ENCODE data around the gene ARID1B. TPM values are rescaled to one million over a fixed set of nuclear protein-coding genes. Genes with fewer than 3 reads are reported as not detected.

The ARID1B gene
- total and polyA plus RNA-seq, 2 of the 4 experiments (the other 2 are of a cell fraction): 14.5 to 20.1 TPM

DNA sequence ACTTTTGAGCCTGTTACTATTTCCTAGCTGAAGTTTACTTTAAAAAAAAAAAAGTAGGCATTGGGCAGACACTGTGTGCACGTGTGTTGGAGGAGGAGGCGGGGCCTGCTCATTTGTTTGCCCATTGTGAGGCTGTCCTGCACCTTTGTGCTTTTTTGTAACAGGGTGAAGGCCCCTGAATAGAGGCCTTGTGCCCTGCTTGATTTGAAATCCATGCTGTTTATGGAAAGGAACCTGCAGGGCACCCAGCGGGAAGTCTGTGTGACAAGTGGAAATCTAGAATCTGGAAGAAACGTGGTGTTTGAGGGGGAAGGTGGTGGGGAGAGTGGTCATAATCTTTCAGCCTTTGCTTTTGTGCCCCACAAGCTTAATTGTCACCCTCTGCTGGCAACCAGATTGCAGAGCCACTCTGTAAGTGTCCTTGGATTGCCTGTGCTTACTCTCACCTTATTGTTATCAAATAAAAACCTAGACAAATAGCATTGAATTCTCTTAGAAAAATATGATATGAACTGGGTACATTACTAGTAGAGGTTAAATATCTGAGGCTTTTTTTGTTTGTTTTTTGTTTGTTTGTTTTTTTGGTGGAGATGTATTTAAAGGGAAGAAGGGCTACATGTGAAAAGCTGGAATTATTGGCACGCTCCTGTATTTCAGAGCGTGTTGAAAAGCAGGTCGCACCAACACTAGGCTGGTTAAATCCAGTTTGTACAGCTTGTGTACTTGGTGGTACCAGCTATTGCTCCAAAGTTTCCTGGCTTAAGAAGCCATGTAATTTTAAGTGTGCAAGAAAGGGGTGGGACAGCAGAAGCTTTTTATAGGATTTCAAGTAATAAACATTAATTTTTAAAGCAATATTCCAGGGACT is 156.3 kb downstream of the ARID1B start (continued):
- TF ChIP-seq ELK1 (IDR thresholded peaks at IDR 0.05; ENCODE audit: borderline replicate concordance, low read depth, low read length): no peak

GRCh38 chr6:156934069-156934460 is 156.9 kb downstream of the ARID1B start:
- Histone ChIP-seq H4K5ac (ENCODE audit: low read depth, low read length) (no peak overlapping the region), H3K4me1 (ENCODE audit: control insufficient read depth, insufficient read depth, low read length) (peaks cover 3% of the 10 kb centered on the region), H3K27me3 (ENCODE audit: control insufficient read depth, insufficient read depth, low read length) (no peaks in the 10 kb centered on the region), H3K9me1 (ENCODE audit: insufficient read depth, low read length) (peaks cover 4% of the 10 kb centered on the region; the same call in 1 of the 2 replicates), H3K4me2 (ENCODE audit: low read depth, low read length) (no peak overlapping the region), H4K20me1 (ENCODE audit: insufficient read depth, low read length) (peaks cover 28% of the 10 kb centered on the region), H2BK20ac (ENCODE audit: low read depth, low read length) (no peak overlapping the region), H3K18ac (ENCODE audit: low read depth, low read length) (no peak overlapping the region), H2AK9ac (replicated peaks; ENCODE audit: low read depth, low read length, poor library complexity) (no peak overlapping the region), H3K9ac (ENCODE audit: low read depth, low read length) (no peak overlapping the region), H3K79me1 (ENCODE audit: low read depth in 1 of 2, low read length in 2 of 2) (peaks cover 33 to 57% of the 10 kb centered on the region in 2 experiments), H3K14ac (replicated peaks; ENCODE audit: low read depth, low read length) (no peak overlapping the region), H3K4me3 (ENCODE audit: insufficient read depth, low read depth, low read length) (no peak overlapping the region), H2AK5ac (ENCODE audit: low read depth, low read length) (no peak overlapping the region), H3K9me3 (ENCODE audit: control insufficient read depth, insufficient read depth, low read length) (no peaks in the 10 kb centered on the region), H2BK120ac (ENCODE audit: low read depth, low read length) (no peak overlapping the region), H2AFZ (replicated peaks; ENCODE audit: low read length, poor library complexity) (no peak overlapping the region), H3K56ac (ENCODE audit: extremely low read depth, insufficient read depth, low read length) (no peak overlapping the region), H3K4ac (ENCODE audit: low read depth, low read length) (no peak overlapping the region), H2BK15ac (ENCODE audit: low read depth, low read length) (no peak overlapping the region), H4K8ac (ENCODE audit: low read depth in 2 of 2, low read length in 2 of 2) (no peak overlapping the region), H4K91ac (ENCODE audit: insufficient read depth, low read depth, low read length) (no peak overlapping the region), H3K23ac (ENCODE audit: low read depth, low read length) (no peak overlapping the region), H3K27ac (ENCODE audit: insufficient read depth, low read length) (no peak overlapping the region), H2BK5ac (ENCODE audit: low read depth, low read length, poor library complexity, severe bottlenecking) (no peak overlapping the region), H3K36me3 (ENCODE audit: control insufficient read depth, insufficient read depth, low read length) (no peaks in the 10 kb centered on the region)
- ChIA-PET CTCF (no interaction called here), POLR2A (ENCODE audit: unreplicated experiment) (no interaction called here)
- TF ChIP-seq SMC3 (IDR thresholded peaks at IDR 0.05; ENCODE audit: low read depth, low read length) (no peak), RAD21 (IDR thresholded peaks at IDR 0.05; ENCODE audit: low read length) (no peak), NFE2L2 (IDR thresholded peaks at IDR 0.05; ENCODE audit: low read depth, low read length) (no peak), MAZ (IDR thresholded peaks at IDR 0.05; ENCODE audit: borderline replicate concordance, low read depth, low read length) (no peak), MAFK (IDR thresholded peaks at IDR 0.05; ENCODE audit: low read depth, low read length) (no peak), BHLHE40 (IDR thresholded peaks at IDR 0.05; ENCODE audit: low read depth, low read length) (no peak), CEBPB (IDR thresholded peaks at IDR 0.05; ENCODE audit: low read depth, low read length) (no peak), CHD1 (IDR thresholded peaks at IDR 0.05; ENCODE audit: low read depth, low read length) (no peak), FOS (IDR thresholded peaks at IDR 0.05; ENCODE audit: low read depth, low read length) (no peak), ELK1 (IDR thresholded peaks at IDR 0.05; ENCODE audit: borderline replicate concordance, low read depth, low read length) (no peak), MXI1 (IDR thresholded peaks at IDR 0.05; ENCODE audit: borderline replicate concordance, low read depth, low read length) (no peak)
- TF ChIP-seq, protein P1, sequence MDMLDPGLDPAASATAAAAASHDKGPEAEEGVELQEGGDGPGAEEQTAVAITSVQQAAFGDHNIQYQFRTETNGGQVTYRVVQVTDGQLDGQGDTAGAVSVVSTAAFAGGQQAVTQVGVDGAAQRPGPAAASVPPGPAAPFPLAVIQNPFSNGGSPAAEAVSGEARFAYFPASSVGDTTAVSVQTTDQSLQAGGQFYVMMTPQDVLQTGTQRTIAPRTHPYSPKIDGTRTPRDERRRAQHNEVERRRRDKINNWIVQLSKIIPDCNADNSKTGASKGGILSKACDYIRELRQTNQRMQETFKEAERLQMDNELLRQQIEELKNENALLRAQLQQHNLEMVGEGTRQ (IDR thresholded peaks at IDR 0.05; ENCODE audit: low read depth, low read length): no peak
- dilution Hi-C loops (cut with HindIII; ENCODE audit: low sequenced_read_pairs, unreplicated experiment): no loop called here
- in situ Hi-C loops (cut with MboI; ENCODE audit: low sequenced_read_pairs): no loop called here
- WGBS, 2 experiments (ENCODE audit: extremely low coverage in 2 of 2, insufficient read length in 1 of 2): 80% methylated on average over 1 of the region's 2 CpGs; no CpG with 5 or more reads in 1 of the 2 experiments
- intact Hi-C loops (cut with micrococcal nuclease): no loop called here
- DNase-seq (no peak), ATAC-seq (ENCODE audit: low read depth) (no peak)
- BruUV-seq (replicated peaks): no TSS peak

Measured in IMR-90 (cell line).